Endothelial cell of umbilical vein (primary cell): ENCODE measurements around the gene TJP1. TPM values are rescaled to one million over a fixed set of nuclear protein-coding genes. Genes with fewer than 3 reads are reported as not detected.

ENCODE experiments used
- BruUV-seq: library from RNA; stranded (reverse); fragments of 400-500 nt; replicated peaks from 2 replicates; lab custom pipeline; 2021; lab: Mats Ljungman, UMichigan
- CTCF ChIA-PET: fragments of 300-600, 350-600 bp; sonication (Branson Sonifier 250); formaldehyde crosslinking; loops from one replicate; lab custom pipeline; 2021; ENCODE audit warnings: antibody characterized with exemption, inconsistent platforms; lab: Charles Lee
- POLR2A ChIA-PET: fragments of 300-600, 350-600 bp; sonication (Branson Sonifier 250); formaldehyde crosslinking; loops from one replicate; lab custom pipeline; 2021; ENCODE audit warnings: antibody characterized with exemption, inconsistent platforms; lab: Charles Lee
- DNase-seq: peaks from one replicate; pipeline ENCODE4 v3.0.0-alpha.2; 2011; ENCODE audit warnings: low read depth, low spot score
- FAIRE-seq: peaks from 2 replicates; lab custom pipeline; 2011; peaks lifted over from hg19 to GRCh38; lab: Jason Lieb, UNC
- H2AFZ ChIP-seq: 2 replicates; pipeline ENCODE4 v1.6.0; 2012; ENCODE audit warnings: low read depth, low read length, control low read depth, inconsistent platforms
- H3K27ac ChIP-seq: 2 replicates; pipeline ENCODE4 v1.5.1; 2011; ENCODE audit warnings: low read depth, mild to moderate bottlenecking, control low read depth, low read length, moderate library complexity; ENCODE audit not compliant: insufficient read depth
- H3K27me3 ChIP-seq, 2 experiments: 2 replicates each; pipeline versions ENCODE4 v1.6.0 to v1.6.1; 2011; ENCODE audit warnings: low read length in 2 of 2, mixed read lengths in 1 of 2; ENCODE audit not compliant: control insufficient read depth in 2 of 2, insufficient read depth in 2 of 2
- H3K36me3 ChIP-seq, 2 experiments: 2 replicates in 1 of 2; 3 replicates in 1 of 2; pipeline ENCODE4 v1.5.1; 2011; ENCODE audit warnings: low read length in 2 of 2, mild to moderate bottlenecking in 1 of 2, moderate library complexity in 1 of 2; ENCODE audit not compliant: control insufficient read depth in 2 of 2, insufficient read depth in 2 of 2; ENCODE audit errors: extremely low read depth in 1 of 2
- H3K4me1 ChIP-seq: 3 replicates; pipeline ENCODE4 v1.5.1; 2011; ENCODE audit warnings: mild to moderate bottlenecking, low read length; ENCODE audit not compliant: control insufficient read depth, insufficient read depth; ENCODE audit errors: extremely low read depth
- H3K4me2 ChIP-seq: 2 replicates; pipeline ENCODE4 v1.6.1; 2011; ENCODE audit warnings: low read length, control low read depth, mixed read lengths; ENCODE audit not compliant: insufficient read depth
- H3K4me3 ChIP-seq, 3 experiments: fragments of 200-600 bp in 1 of 3; sonication (generic), shearing (Covaris generic) in 1 of 3; replicated peaks in 1 of 3; 2 replicates each; pipeline ENCODE4 v1.5.1; 2011 to 2016; ENCODE audit warnings: control low read depth in 3 of 3, low read length in 3 of 3, mild to moderate bottlenecking in 2 of 3, inconsistent platforms in 1 of 3, low read depth in 1 of 3, moderate library complexity in 1 of 3; ENCODE audit not compliant: insufficient read depth in 1 of 3
- H3K79me2 ChIP-seq: 2 replicates; pipeline ENCODE4 v1.6.0; 2012; ENCODE audit warnings: low read length, inconsistent platforms; ENCODE audit not compliant: control insufficient read depth, insufficient read depth
- H3K9ac ChIP-seq: replicated peaks from 2 replicates; pipeline ENCODE3; 2011; ENCODE audit warnings: low read length, control low read depth; ENCODE audit not compliant: insufficient read depth; ENCODE audit errors: extremely low read depth
- H3K9me1 ChIP-seq: replicated peaks from 3 replicates; pipeline ENCODE4 v1.6.0; 2011; ENCODE audit warnings: mild to moderate bottlenecking, low read length; ENCODE audit not compliant: control insufficient read depth, insufficient read depth; ENCODE audit errors: extremely low read depth
- H3K9me3 ChIP-seq: replicated peaks from 2 replicates; pipeline ENCODE4 v1.5.1; 2012; ENCODE audit warnings: low read length, inconsistent platforms; ENCODE audit not compliant: control insufficient read depth, insufficient read depth
- H4K20me1 ChIP-seq: replicated peaks from 2 replicates; pipeline ENCODE3; 2011; ENCODE audit warnings: mild to moderate bottlenecking, low read length; ENCODE audit not compliant: control insufficient read depth, insufficient read depth; ENCODE audit errors: extremely low read depth
- EZH2 ChIP-seq: IDR thresholded peaks from 2 replicates; pipeline ENCODE4 v1.6.1; 2012; ENCODE audit warnings: borderline replicate concordance, low read depth, mild to moderate bottlenecking, moderate library complexity, low read length, inconsistent platforms; ENCODE audit not compliant: severe bottlenecking
- FOS ChIP-seq: IDR thresholded peaks from 2 replicates; pipeline ENCODE4 v1.6.1; 2011; ENCODE audit warnings: mild to moderate bottlenecking, low read length, moderate library complexity, borderline replicate concordance; ENCODE audit not compliant: insufficient read depth
- GATA2 ChIP-seq: IDR thresholded peaks from 2 replicates; pipeline ENCODE4 v1.7.0; 2011; ENCODE audit warnings: low read depth, mild to moderate bottlenecking, moderate library complexity, mixed read lengths, low read length; ENCODE audit not compliant: insufficient read length, insufficient read depth
- JUN ChIP-seq: IDR thresholded peaks from 2 replicates; pipeline ENCODE4 v1.6.1; 2011; ENCODE audit warnings: borderline replicate concordance, low read depth; ENCODE audit not compliant: insufficient read length, insufficient read depth
- MYC ChIP-seq: IDR thresholded peaks from one replicate; pipeline ENCODE4 v1.6.1; 2011; ENCODE audit warnings: mild to moderate bottlenecking, low read depth, low read length
- POLR2A ChIP-seq: IDR thresholded peaks from 2 replicates; pipeline ENCODE4 v1.6.1; 2012; ENCODE audit warnings: low read depth, mild to moderate bottlenecking, control low read depth, low read length
- POLR2AphosphoS5 ChIP-seq: IDR thresholded peaks from 2 replicates; pipeline ENCODE4 v1.6.1; 2012; ENCODE audit warnings: low read depth, mild to moderate bottlenecking, control low read depth, low read length, moderate library complexity; ENCODE audit not compliant: insufficient read depth
- dilution Hi-C: fragments of 300-500 bp; cut with MboI; formaldehyde crosslinking; loops from one replicate; pipeline ENCODE4 v1.15.0; 2019; ENCODE audit warnings: low sequenced_read_pairs; ENCODE audit not compliant: extremely low pct_ligation_motif_present
- intact Hi-C: fragments of 100-400 bp; cut with micrococcal nuclease; formaldehyde crosslinking; loops from one replicate; pipeline ENCODE4 v1.10.0; 2022
- polyA plus RNA-seq, 4 experiments: library from polyadenylated mRNA; depleted of rRNA in 3 of 4; stranded (reverse) in 3 of 4; unstranded in 1 of 4; fragments of >200 nt; gene quantifications; 2 replicates each; pipeline versions ENCODE4 v1.2.1 to v1.2.3, GENCODE V29; 2011 to 2012; ENCODE audit warnings: missing spikeins in 1 of 4
- total RNA-seq: library from RNA; stranded (reverse); gene quantifications from 2 replicates; pipeline ENCODE4 v1.2.3, GENCODE V29; 2021
- TF ChIP-seq, protein P1 (sequence below): IDR thresholded peaks from 2 replicates; pipeline ENCODE4 v1.6.1; 2011; ENCODE audit not compliant: insufficient read depth, insufficient read length
- TF ChIP-seq, protein P2 (sequence below), 2 donors: IDR thresholded peaks; 1 replicate in 1 of 2; 2 replicates in 1 of 2; pipeline ENCODE4 v1.5.1; 2011; ENCODE audit warnings: low read length in 2 of 2, mild to moderate bottlenecking in 2 of 2, moderate library complexity in 2 of 2, control low read depth in 1 of 2, inconsistent platforms in 1 of 2, low read depth in 1 of 2; ENCODE audit not compliant: insufficient read depth in 1 of 2; ENCODE audit errors: extremely low read depth in 1 of 2

TJP1 gene
- total and polyA plus RNA-seq, 2 donors (not counting 3 experiments of a cell fraction or from before 2014, with no cell fraction given), result 45.6 to 128 TPM

DNA sequence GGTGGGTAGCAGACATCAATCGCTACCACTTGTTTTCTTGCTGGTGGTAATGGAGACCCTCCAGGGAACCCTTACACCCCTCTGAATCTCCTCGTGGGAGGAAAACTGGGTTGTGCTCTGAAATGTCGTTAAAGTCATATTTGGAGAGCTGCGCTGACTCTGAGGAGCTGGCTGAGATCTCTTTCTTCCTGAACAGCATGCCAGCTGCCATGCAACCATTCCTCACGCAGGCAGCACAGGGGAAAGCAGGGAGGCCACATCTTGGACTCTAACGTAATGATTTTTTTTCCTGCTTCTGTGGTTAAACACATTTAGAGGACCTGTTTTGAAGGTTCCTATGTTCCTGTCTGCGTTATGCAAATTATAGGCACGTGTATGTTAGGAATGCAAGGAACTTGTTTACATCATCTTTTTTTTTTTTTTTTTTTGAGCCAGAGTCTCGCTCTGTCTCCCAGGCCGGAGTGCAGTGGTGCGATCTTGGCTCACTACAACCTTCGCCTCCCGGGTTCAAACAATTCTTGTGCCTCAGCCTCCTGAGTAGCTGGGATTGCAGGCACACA, 156.7 kb downstream of the TJP1 start:
- Histone ChIP-seq H3K36me3 (no peaks in the 10 kb centered on the region), H3K79me2 (no peaks in the 10 kb centered on the region), H4K20me1 (no peaks in the 10 kb centered on the region), H2AFZ (no peak overlapping the region), H3K4me2 (no peak overlapping the region), H3K9me1 (no peaks in the 10 kb centered on the region), H3K9ac (no peak overlapping the region), H3K4me3 (no peak overlapping the region), H3K27me3 (no peaks in the 10 kb centered on the region), H3K27ac (no peak overlapping the region), H3K4me1 (no peaks in the 10 kb centered on the region), H3K9me3 (no peaks in the 10 kb centered on the region)
- intact Hi-C loops (no loop called here), dilution Hi-C loops (no loop called here)
- FAIRE-seq, result peak; percentile 38
- ChIA-PET CTCF (interaction anchor here (1.1 to 6.6 kb wide), 3 partner anchors 12 to 410 kb away, joined by 3 to 70 read pairs (median 10); no protein-coding TSS in a partner anchor), POLR2A (no interaction called here)
- BruUV-seq, result no TSS peak
- TF ChIP-seq GATA2, result no peak
- no peak for TF ChIP-seq EZH2
- TF ChIP-seq POLR2A, result no peak
- TF ChIP-seq POLR2AphosphoS5, result no peak
- TF ChIP-seq, protein P1, sequence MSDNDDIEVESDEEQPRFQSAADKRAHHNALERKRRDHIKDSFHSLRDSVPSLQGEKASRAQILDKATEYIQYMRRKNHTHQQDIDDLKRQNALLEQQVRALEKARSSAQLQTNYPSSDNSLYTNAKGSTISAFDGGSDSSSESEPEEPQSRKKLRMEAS, result no peak
- TF ChIP-seq, protein P2, sequence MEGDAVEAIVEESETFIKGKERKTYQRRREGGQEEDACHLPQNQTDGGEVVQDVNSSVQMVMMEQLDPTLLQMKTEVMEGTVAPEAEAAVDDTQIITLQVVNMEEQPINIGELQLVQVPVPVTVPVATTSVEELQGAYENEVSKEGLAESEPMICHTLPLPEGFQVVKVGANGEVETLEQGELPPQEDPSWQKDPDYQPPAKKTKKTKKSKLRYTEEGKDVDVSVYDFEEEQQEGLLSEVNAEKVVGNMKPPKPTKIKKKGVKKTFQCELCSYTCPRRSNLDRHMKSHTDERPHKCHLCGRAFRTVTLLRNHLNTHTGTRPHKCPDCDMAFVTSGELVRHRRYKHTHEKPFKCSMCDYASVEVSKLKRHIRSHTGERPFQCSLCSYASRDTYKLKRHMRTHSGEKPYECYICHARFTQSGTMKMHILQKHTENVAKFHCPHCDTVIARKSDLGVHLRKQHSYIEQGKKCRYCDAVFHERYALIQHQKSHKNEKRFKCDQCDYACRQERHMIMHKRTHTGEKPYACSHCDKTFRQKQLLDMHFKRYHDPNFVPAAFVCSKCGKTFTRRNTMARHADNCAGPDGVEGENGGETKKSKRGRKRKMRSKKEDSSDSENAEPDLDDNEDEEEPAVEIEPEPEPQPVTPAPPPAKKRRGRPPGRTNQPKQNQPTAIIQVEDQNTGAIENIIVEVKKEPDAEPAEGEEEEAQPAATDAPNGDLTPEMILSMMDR (IDR thresholded peaks at IDR 0.05; ENCODE audit: extremely low read depth in 1 of 2, insufficient read depth in 1 of 2, low read depth in 1 of 2, low read length in 2 of 2), result no peak
- TF ChIP-seq MYC, result no peak
- no peak for TF ChIP-seq JUN
- TF ChIP-seq FOS, result no peak
- DNase-seq, result no peak
